Stimulated activated naive B cell treated with anti-CD40 and anti-IgM and Interleukin-4, amounts not matched to agents 10 μg/mL and 1 μg/mL and 100 μg/mL, for 72 hours (primary cell): ENCODE data around the gene ZPLD1.

Source experiments
- ATAC-seq, 2 donors: fragments of 150-1000 bp; cut with Tn5 transposase; replicated peaks; 2 replicates each; pipeline ENCODE4 v1.10.0; 2021; ENCODE audit warnings: moderate library complexity in 1 of 2
- DNase-seq: peaks from one replicate; pipeline ENCODE4 v3.0.0; 2021
- H3K27ac Mint-ChIP-seq: one replicate; pipeline ENCODE4 v1.8.0; 2022; ENCODE audit warnings: mild to moderate bottlenecking, mixed read lengths
- H3K27me3 Mint-ChIP-seq, 2 donors: one replicate each; pipeline ENCODE4 v1.8.0; 2022; ENCODE audit warnings: mixed read lengths in 2 of 2
- H3K36me3 Mint-ChIP-seq, 2 donors: one replicate each; pipeline ENCODE4 v1.8.0; 2022; ENCODE audit warnings: mixed read lengths in 2 of 2, mild to moderate bottlenecking in 1 of 2
- H3K4me1 Mint-ChIP-seq, 2 donors: one replicate each; pipeline ENCODE4 v1.8.0; 2022; ENCODE audit warnings: mixed read lengths in 2 of 2, mild to moderate bottlenecking in 1 of 2
- H3K4me3 Mint-ChIP-seq, 2 donors: one replicate each; pipeline ENCODE4 v1.8.0; 2022; ENCODE audit warnings: mild to moderate bottlenecking in 2 of 2, mixed read lengths in 2 of 2, moderate library complexity in 1 of 2
- H3K9me3 Mint-ChIP-seq, 2 donors: one replicate each; pipeline ENCODE4 v1.8.0; 2022; ENCODE audit warnings: mixed read lengths in 2 of 2, mild to moderate bottlenecking in 1 of 2

The ZPLD1 gene

DNA sequence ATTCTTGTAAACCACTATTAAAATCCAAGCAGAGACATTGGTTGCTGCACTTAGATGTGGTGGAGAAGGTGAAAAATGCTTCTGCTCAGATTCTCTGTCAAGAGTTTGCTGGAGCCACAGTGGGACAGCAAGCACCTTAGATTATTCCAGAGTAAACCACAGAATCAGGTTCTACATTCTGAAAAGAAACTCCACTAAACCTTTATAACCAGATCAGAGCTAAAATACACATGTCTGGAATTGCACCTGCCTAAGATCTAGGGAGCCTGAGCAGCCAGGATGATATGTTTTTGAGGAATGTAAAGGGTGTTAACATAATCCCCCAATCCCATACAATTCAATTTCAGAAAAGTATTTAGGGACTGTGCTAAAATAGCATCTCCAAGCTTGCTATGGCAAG lies at the start of gene ZPLD1:
TSS of gene ZPLD1 (plus strand) at position 301 of the 400 bp plus-strand sequence. CDS start 3,473 bp downstream, outside the sequence.
- H3K9me3 Mint-ChIP-seq: no peaks in the 10 kb centered on the region
- H3K27me3 Mint-ChIP-seq: peaks cover 4 to 6% of the 10 kb centered on the region in 2 donors
- no peak within 1 kb of the TSS for H3K27ac Mint-ChIP-seq
- no peaks in the 10 kb centered on the region for H3K4me1 Mint-ChIP-seq
- ATAC-seq (no peak), DNase-seq (no peak)
- H3K4me3 Mint-ChIP-seq: no peak within 1 kb of the TSS
- H3K36me3 Mint-ChIP-seq: no peaks in the 10 kb centered on the region

DNA sequence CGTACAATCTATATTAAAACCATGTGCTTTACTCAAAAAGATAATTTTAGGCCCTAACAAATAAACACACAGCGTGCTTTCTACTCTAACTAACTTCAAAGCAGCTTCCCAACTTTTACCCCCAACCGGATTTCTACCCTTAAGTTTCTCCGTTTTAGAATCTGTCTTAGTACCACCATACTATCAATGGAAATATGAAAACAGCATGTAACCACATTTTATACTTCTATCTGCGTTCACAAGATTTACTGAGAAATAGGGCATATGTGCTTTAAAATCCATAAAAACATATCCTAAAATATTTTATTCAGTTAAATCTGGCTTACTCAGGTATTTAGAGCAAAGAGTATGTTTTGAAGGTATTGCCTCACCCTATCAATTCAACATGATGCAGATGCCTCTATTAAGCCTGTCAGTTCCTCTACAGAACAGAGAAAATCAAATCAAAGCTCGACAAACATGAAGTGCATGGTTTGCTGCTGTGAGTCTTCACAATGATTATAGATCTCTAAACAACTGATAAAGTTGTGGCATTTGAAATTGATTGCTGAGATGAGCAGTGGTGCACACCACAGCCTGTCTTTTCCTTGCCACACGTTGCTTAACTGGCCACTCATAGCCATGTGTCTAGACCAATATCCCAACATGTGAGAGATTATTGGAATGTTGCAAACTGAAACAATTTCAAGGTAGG lies 44.5 kb upstream of the ZPLD1 start:
- no peaks in the 10 kb centered on the region for H3K36me3 Mint-ChIP-seq
- DNase-seq: no peak
- peaks cover 4 to 5% of the 10 kb centered on the region in 2 donors for H3K27me3 Mint-ChIP-seq
- H3K9me3 Mint-ChIP-seq: peaks cover 0 to 2% of the 10 kb centered on the region in 2 donors
- ATAC-seq: no peak
- no peak overlapping the region for H3K4me3 Mint-ChIP-seq
- H3K4me1 Mint-ChIP-seq: no peaks in the 10 kb centered on the region
- no peak overlapping the region for H3K27ac Mint-ChIP-seq

DNA sequence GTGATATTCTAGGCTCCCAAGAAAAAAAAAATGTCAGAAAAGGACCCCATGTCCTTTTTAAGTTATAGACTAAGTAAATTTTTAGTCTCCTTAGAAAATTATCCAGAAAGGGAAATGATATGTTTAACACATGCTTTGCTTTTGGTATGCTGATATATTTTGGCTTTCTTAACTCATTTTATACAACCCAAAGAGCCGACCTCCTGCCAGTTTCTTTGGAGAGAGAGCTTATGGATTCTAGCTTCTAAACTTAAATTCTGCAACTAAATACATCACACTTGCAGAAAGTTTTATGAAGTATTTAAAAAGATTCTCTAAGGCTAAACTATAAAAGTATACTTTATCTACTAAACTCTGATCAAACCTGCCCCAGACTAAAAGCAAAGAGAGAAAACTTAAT lies 43.9 kb upstream of the ZPLD1 start:
- Mint-ChIP-seq H3K36me3 (no peaks in the 10 kb centered on the region), H3K4me1 (no peaks in the 10 kb centered on the region), H3K9me3 (peaks cover 0 to 2% of the 10 kb centered on the region in 2 donors), H3K27me3 (peaks cover 4 to 5% of the 10 kb centered on the region in 2 donors), H3K4me3 (no peak overlapping the region), H3K27ac (no peak overlapping the region)
- no peak for DNase-seq
- ATAC-seq: no peak

DNA sequence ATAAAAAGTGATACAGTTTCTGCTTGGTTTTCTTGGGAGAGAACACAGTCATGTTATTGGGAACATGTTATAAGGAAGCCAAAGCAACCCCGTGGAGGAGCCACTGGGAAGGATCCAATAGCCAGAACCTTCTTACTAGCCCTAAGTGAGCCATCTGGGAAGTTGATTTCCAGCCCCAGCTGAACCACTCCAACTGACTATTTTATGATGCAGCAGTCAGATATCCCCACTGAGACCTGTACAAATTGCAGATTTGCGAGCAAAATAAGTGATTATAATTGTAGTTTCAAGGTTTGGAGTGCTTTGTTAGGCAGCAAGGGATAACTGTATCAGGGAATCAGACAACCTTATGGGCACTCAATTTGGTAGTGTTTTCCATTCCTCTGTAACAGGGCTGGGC lies 43.3 kb upstream of the ZPLD1 start:
- Mint-ChIP-seq H3K36me3 (no peaks in the 10 kb centered on the region), H3K4me3 (no peak overlapping the region), H3K27me3 (peaks cover 4 to 5% of the 10 kb centered on the region in 2 donors), H3K9me3 (peaks cover 0 to 2% of the 10 kb centered on the region in 2 donors), H3K4me1 (no peaks in the 10 kb centered on the region), H3K27ac (no peak overlapping the region)
- DNase-seq: no peak
- ATAC-seq: no peak

DNA sequence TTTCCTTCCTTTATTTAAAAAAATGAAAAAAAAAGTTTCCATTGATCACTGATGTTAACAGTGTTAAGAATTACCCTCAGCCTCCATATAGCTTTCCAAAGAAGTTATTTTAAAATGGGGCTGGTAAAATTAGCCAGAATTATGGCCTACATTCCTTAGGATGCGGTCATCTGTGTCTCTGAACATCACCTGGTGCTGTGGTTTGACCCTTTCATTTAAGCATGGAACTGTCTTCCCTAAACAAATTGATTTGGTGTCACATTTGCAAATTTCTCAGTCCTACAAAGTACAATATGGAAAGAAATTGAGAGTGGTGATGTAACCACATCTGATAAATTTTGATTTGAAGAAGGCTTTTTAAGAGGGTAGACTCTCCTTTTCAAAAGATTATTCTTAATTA lies 40.3 kb upstream of the ZPLD1 start:
- no peak for ATAC-seq

GRCh38 chr3:102398176-102398575 lies 36.6 kb upstream of the ZPLD1 start:
- peaks cover 0 to 2% of the 10 kb centered on the region in 2 donors for H3K9me3 Mint-ChIP-seq
- H3K27ac Mint-ChIP-seq: no peak overlapping the region
- H3K36me3 Mint-ChIP-seq: no peaks in the 10 kb centered on the region
- DNase-seq (no peak), ATAC-seq (peak in 1 of 2 donors; percentile 33)
- no peaks in the 10 kb centered on the region for H3K4me1 Mint-ChIP-seq
- H3K27me3 Mint-ChIP-seq: peaks cover 0 to 10% of the 10 kb centered on the region in 2 donors
- no peak overlapping the region for H3K4me3 Mint-ChIP-seq

More for the DNA sequence above, 40.3 kb upstream of the ZPLD1 start:
- Mint-ChIP-seq H3K27ac (no peak overlapping the region), H3K36me3 (no peaks in the 10 kb centered on the region), H3K4me3 (no peak overlapping the region), H3K4me1 (no peaks in the 10 kb centered on the region), H3K9me3 (peaks cover 0 to 2% of the 10 kb centered on the region in 2 donors), H3K27me3 (peaks cover 0 to 4% of the 10 kb centered on the region in 2 donors)
- no peak for DNase-seq

- Mint-ChIP-seq H3K27ac (no peak overlapping the region), H3K27me3 (peaks cover 0 to 10% of the 10 kb centered on the region in 2 donors), H3K4me1 (no peaks in the 10 kb centered on the region), H3K4me3 (no peak overlapping the region), H3K9me3 (peaks cover 0 to 2% of the 10 kb centered on the region in 2 donors), H3K36me3 (no peaks in the 10 kb centered on the region)
- DNase-seq (no peak), ATAC-seq (no peak)
Measured at GRCh38 chr3:102398666-102399065, 36.1 kb upstream of the ZPLD1 start.

DNA sequence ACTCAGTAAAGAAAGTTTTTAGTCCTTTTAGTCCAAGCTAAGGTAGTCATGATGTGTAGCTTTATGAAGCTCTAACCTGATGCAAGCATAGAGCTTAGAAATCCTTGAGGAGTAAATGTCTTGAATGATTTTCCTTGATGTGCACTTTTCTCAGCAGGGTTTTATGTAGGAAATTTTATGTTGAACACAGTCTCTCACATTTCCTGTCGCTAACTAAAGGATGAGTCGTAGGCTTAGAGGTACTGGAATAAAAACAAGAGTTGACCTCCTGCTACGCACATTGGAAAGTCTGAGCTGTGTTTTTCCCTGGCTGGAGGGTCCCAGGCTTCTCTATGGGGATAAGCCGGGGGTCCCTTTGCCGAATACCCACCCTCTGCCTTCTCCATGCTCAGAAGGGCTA lies 34.7 kb upstream of the ZPLD1 start:
- Mint-ChIP-seq H3K4me3 (no peak overlapping the region), H3K4me1 (no peaks in the 10 kb centered on the region)
- no peak for ATAC-seq

DNA sequence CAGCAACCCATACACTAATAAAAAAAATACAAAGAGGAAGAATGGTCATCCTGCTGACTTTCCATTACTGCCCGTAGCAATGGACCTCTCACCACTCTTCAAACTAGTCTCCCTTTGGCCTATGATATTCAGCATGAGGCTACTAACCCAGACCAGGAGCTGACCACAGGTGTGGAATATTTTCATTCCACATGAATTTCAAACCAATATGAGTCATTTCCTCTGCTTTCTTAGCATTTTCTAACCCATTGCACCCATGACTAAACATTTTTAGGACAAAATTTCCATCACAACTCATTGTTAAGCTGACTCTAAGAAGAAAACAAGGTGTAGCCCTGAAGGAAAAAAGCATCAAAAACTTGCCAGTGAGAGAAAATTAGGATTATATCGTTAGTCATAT lies 34.0 kb upstream of the ZPLD1 start:
- no peaks in the 10 kb centered on the region for H3K4me1 Mint-ChIP-seq
- no peaks in the 10 kb centered on the region for H3K9me3 Mint-ChIP-seq
- DNase-seq (no peak), ATAC-seq (no peak)
- no peak overlapping the region for H3K27ac Mint-ChIP-seq
- H3K36me3 Mint-ChIP-seq: no peaks in the 10 kb centered on the region
- no peak overlapping the region for H3K4me3 Mint-ChIP-seq
- peaks cover 0 to 10% of the 10 kb centered on the region in 2 donors for H3K27me3 Mint-ChIP-seq

More for the DNA sequence above, 34.7 kb upstream of the ZPLD1 start:
- H3K9me3 Mint-ChIP-seq: peaks cover 0 to 2% of the 10 kb centered on the region in 2 donors
- H3K36me3 Mint-ChIP-seq: no peaks in the 10 kb centered on the region
- H3K27ac Mint-ChIP-seq: no peak overlapping the region
- DNase-seq: no peak
- H3K27me3 Mint-ChIP-seq: peaks cover 0 to 10% of the 10 kb centered on the region in 2 donors

GRCh38 chr3:102410616-102411015 lies 24.2 kb upstream of the ZPLD1 start:
- Mint-ChIP-seq H3K9me3 (no peaks in the 10 kb centered on the region), H3K4me1 (peaks cover 0 to 1% of the 10 kb centered on the region in 2 donors), H3K27me3 (peaks cover 0 to 8% of the 10 kb centered on the region in 2 donors), H3K36me3 (no peaks in the 10 kb centered on the region), H3K4me3 (no peak overlapping the region), H3K27ac (no peak overlapping the region)
- DNase-seq (no peak), ATAC-seq (no peak)

- Mint-ChIP-seq H3K36me3 (no peaks in the 10 kb centered on the region), H3K27me3 (no peaks in the 10 kb centered on the region), H3K4me1 (peaks cover 0 to 1% of the 10 kb centered on the region in 2 donors), H3K9me3 (no peaks in the 10 kb centered on the region), H3K4me3 (peak overlapping the region in 1 of 2 donors; percentile 32), H3K27ac (no peak overlapping the region)
- ATAC-seq (no peak), DNase-seq (no peak)
Measured at GRCh38 chr3:102415553-102415952, 19.3 kb upstream of the ZPLD1 start.

GRCh38 chr3:102419786-102420185 lies 15.0 kb upstream of the ZPLD1 start:
- H3K27me3 Mint-ChIP-seq: peaks cover 5 to 6% of the 10 kb centered on the region in 2 donors
- H3K27ac Mint-ChIP-seq: no peak overlapping the region
- ATAC-seq: no peak
- H3K4me3 Mint-ChIP-seq: no peak overlapping the region
- no peaks in the 10 kb centered on the region for H3K36me3 Mint-ChIP-seq
- H3K9me3 Mint-ChIP-seq: no peaks in the 10 kb centered on the region
- no peak for DNase-seq
- peaks cover 0 to 1% of the 10 kb centered on the region in 2 donors for H3K4me1 Mint-ChIP-seq

- H3K9me3 Mint-ChIP-seq: no peaks in the 10 kb centered on the region
- peaks cover 0 to 8% of the 10 kb centered on the region in 2 donors for H3K27me3 Mint-ChIP-seq
- no peaks in the 10 kb centered on the region for H3K4me1 Mint-ChIP-seq
- DNase-seq: no peak
- no peak for ATAC-seq
- no peak overlapping the region for H3K4me3 Mint-ChIP-seq
- no peaks in the 10 kb centered on the region for H3K36me3 Mint-ChIP-seq
- no peak overlapping the region for H3K27ac Mint-ChIP-seq
Measured at GRCh38 chr3:102441832-102442231, 7.0 kb downstream of the ZPLD1 start.

GRCh38 chr3:102443021-102443420 lies 8.2 kb downstream of the ZPLD1 start:
- no peak overlapping the region for H3K4me3 Mint-ChIP-seq
- ATAC-seq (no peak), DNase-seq (no peak)
- H3K27me3 Mint-ChIP-seq: peaks cover 0 to 7% of the 10 kb centered on the region in 2 donors
- H3K36me3 Mint-ChIP-seq: no peaks in the 10 kb centered on the region
- no peak overlapping the region for H3K27ac Mint-ChIP-seq
- H3K4me1 Mint-ChIP-seq: no peaks in the 10 kb centered on the region
- H3K9me3 Mint-ChIP-seq: no peaks in the 10 kb centered on the region

GRCh38 chr3:102444101-102444500 lies 9.3 kb downstream of the ZPLD1 start:
- Mint-ChIP-seq H3K4me1 (peaks cover 0 to under 1% of the 10 kb centered on the region in 2 donors), H3K9me3 (no peaks in the 10 kb centered on the region), H3K36me3 (no peaks in the 10 kb centered on the region), H3K4me3 (no peak overlapping the region), H3K27ac (no peak overlapping the region), H3K27me3 (peaks cover 0 to 7% of the 10 kb centered on the region in 2 donors)
- no peak for ATAC-seq
- no peak for DNase-seq
